GM18909 (cell line): ENCODE measurements around the gene ZDHHC18.

Source experiments
- ATAC-seq: cut with Tn5 transposase; IDR thresholded peaks from one replicate; pipeline ENCODE4 v1.9.1; 2021; ENCODE audit warnings: mild to moderate bottlenecking; ENCODE audit not compliant: unreplicated experiment, poor library complexity

Gene ZDHHC18, protein sequence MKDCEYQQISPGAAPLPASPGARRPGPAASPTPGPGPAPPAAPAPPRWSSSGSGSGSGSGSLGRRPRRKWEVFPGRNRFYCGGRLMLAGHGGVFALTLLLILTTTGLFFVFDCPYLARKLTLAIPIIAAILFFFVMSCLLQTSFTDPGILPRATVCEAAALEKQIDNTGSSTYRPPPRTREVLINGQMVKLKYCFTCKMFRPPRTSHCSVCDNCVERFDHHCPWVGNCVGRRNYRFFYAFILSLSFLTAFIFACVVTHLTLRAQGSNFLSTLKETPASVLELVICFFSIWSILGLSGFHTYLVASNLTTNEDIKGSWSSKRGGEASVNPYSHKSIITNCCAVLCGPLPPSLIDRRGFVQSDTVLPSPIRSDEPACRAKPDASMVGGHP

DNA sequence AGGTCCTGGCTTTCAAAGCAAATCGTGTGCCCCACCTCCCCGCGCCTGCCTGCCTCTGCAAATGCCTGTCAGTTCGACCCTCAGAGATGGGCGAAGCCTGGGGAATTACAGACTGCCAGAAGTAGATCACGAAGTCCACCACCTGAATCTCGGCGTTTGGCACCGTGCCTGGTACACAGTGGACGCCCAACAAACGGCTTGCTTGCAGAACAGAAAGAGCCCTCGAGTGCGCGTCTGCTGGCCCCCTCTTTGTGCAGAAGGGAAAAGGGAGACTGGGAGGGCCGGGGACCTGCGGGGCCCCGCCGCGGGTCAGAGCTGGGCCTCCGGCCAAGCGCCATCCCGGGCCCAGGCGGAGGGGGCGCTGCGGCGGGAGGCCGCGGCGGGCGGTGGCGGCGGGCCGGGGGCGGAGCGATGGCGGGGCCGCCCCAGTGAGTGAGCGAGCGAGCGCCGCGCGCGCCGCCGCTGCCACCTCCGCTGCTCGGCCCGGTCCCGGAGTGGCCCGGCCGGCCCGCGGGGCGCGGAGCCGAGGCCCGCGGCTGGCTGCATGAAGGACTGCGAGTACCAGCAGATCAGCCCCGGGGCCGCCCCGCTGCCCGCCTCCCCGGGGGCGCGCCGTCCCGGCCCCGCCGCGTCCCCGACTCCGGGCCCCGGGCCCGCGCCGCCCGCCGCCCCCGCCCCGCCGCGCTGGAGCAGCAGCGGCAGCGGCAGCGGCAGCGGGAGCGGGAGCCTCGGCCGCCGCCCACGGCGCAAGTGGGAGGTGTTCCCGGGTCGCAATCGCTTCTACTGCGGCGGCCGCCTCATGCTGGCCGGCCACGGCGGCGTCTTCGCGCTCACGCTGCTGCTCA is at the start of gene ZDHHC18:
TSS of gene ZDHHC18 (plus strand) at position 428 of the 845 bp plus-strand sequence. CDS start at position 545, 117 bp downstream.
- ATAC-seq = peak; percentile 75

DNA sequence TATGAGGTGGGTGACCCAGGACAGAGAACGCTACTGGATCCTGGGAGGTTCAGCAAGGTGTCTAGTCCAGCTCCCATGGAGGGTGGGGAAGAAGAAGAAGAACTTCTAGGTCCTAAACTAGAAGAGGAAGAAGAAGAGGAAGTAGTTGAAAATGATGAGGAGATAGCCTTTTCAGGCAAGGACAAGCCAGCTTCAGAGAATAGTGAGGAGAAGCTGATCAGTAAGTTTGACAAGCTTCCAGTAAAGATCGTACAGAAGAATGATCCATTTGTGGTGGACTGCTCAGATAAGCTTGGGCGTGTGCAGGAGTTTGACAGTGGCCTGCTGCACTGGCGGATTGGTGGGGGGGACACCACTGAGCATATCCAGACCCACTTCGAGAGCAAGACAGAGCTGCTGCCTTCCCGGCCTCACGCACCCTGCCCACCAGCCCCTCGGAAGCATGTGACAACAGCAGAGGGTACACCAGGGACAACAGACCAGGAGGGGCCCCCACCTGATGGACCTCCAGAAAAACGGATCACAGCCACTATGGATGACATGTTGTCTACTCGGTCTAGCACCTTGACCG is 47.3 kb upstream of the ZDHHC18 start:
- ATAC-seq = no peak

DNA sequence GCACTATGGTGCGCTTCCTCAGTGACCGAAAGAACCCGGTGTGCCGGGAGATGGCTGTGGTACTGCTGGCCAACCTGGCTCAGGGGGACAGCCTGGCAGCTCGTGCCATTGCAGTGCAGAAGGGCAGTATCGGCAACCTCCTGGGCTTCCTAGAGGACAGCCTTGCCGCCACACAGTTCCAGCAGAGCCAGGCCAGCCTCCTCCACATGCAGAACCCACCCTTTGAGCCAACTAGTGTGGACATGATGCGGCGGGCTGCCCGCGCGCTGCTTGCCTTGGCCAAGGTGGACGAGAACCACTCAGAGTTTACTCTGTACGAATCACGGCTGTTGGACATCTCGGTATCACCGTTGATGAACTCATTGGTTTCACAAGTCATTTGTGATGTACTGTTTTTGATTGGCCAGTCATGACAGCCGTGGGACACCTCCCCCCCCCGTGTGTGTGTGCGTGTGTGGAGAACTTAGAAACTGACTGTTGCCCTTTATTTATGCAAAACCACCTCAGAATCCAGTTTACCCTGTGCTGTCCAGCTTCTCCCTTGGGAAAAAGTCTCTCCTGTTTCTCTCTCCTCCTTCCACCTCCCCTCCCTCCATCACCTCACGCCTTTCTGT is 46.0 kb upstream of the ZDHHC18 start:
- no peak for ATAC-seq

DNA sequence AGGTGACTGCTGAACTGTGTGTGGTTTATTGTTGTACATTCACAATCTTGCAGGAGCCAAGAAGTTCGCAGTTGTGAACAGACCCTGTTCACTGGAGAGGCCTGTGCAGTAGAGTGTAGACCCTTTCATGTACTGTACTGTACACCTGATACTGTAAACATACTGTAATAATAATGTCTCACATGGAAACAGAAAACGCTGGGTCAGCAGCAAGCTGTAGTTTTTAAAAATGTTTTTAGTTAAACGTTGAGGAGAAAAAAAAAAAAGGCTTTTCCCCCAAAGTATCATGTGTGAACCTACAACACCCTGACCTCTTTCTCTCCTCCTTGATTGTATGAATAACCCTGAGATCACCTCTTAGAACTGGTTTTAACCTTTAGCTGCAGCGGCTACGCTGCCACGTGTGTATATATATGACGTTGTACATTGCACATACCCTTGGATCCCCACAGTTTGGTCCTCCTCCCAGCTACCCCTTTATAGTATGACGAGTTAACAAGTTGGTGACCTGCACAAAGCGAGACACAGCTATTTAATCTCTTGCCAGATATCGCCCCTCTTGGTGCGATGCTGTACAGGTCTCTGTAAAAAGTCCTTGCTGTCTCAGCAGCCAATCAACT is 45.2 kb upstream of the ZDHHC18 start:
- ATAC-seq = no peak

DNA sequence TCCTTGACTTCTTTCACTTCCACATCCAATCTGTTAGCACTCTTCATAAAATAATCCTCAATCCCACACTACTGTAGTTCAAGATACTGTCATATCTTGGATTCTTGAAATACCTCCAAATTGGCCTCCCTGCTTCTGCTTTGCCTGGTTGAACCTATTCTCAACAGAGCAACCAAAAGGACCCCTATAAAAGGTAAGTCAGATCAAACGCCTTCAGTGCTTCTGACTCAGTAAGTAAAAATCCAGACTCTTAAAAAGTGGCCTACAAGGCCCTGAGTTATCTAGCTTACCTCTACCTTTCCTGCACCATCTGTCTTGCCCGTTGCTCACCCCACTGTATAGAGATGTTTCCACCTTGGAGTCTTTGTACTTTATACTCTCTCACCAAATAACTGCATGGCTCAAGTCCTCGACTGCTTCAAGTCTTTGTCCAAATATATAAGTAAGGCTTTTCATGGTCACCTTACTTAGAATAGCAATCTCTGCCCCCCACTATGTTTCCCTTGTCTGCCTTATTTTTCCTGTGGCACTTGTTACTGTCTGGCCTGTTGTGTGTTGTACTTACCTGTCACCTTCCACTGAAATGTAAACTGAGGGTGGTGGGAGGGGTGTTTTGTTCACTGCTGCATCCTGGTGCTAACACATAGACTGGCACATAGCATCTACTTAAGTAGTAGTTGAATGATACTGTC is 43.8 kb upstream of the ZDHHC18 start:
- ATAC-seq = no peak

DNA sequence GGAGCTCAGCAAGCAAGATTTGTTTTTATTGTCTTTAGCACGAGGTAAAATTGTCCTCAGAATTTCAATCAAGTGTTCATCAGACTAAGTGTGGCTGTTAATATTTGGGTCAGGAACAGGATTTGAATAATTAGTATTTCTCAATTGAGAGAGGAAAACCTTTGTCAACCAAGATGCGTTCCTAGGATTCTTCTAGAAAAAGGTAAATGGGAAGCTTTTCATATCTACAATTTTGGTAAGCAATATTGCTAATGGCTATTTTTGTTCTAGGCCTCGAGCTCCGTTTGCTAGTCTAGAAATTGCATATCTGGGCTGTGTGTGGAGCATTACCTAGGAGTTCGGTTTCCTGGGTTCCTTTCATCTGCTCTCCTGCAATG is 42.9 kb upstream of the ZDHHC18 start:
- ATAC-seq = no peak

DNA sequence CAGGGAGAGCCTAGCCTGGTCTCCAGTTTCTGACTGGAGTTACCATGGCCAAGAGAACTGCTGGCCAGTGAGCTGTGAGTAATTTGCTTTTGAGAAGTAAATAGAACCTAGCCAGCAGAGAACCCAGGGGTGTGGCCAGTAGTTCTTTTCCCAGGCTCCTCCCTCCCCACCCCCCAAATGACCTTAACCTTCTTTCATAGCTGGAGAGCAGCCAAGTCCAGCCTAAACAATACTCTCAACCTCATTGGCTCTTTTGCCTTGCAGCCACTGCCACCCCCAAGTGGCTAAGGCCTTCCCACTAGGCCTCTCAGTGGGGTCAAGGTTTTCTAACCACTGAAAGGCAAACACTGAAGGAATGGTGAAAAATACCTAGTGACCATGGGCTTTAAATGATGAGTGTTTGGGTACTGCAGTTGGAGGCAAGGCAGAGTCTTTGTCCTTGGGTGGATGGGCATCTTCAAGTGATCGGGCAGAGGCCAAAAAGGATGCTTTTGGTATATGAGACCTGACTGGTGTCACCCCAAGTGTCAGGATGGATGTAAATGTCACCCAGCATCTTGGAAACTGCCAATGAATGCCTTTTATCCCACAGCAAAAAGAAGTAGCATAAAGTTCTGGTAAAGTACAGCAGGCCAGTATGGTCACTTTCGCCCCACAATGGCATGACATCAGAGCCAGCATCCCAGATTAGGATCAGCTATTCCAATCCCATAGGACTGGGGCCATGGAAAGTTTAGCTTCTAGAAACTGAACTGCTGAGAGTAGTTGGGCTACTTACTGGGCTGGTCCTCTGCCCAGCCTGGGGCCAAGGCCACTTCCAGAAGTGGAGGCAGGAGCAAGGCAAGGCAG is 42.2 kb upstream of the ZDHHC18 start:
- ATAC-seq = no peak

DNA sequence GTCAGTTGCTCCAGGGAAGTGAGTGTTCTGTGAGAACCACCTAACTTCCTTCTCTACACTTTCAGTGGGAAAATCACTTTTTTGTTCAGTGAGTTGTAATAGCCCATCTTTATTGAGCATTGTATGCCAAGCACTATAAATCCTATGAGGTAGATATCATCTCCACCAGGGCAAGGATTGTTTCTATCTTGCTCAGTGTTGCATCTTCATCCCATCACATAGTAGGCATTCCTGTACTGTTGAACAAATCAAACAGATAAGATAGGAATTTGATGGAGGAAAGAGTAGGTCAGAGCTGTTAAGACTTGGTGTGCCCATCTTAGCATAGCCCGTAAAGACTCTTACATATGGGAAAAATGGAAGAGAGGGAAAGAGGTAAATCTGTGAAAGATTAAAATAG is 41.6 kb upstream of the ZDHHC18 start:
- ATAC-seq = no peak

DNA sequence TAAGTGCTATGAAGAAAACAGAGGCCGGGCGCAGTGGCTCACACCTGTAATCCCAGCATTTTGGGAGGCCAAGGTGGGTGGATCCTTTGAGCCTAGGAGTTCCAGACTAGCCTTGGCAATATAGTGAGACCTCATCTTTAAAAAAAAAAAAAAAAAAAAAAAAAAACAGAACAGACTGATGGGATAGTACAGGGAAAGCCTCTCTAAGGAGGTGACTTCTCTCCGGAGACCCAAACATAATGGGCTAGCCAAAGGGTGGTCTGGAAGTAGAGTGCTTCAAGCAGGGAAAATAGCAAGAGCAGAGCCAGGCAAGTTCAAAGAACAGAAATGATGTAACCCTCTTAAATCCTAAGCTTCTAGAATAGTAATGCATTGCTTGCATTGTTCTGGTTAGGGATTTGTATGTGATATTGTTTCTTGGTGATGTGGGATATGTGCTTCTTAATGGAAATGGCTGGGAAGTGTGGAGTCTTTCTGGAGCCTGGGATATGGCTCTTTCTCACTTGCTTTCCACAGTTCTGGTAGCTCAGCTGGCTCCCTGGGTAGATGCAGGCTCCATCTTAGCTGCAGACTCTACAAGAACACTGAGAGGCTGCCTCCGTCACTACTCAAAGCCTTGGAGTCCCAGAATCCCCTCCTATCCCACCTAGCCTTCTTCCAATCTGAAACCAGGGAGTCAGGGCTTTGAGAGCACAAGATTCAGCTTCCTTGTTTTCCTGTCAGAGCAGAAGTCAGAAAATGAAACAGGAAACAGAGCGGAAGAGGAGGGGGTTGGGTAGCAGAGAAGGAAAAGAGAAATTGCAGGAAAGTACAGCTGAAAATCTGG is 40.7 kb upstream of the ZDHHC18 start:
- ATAC-seq = no peak

DNA sequence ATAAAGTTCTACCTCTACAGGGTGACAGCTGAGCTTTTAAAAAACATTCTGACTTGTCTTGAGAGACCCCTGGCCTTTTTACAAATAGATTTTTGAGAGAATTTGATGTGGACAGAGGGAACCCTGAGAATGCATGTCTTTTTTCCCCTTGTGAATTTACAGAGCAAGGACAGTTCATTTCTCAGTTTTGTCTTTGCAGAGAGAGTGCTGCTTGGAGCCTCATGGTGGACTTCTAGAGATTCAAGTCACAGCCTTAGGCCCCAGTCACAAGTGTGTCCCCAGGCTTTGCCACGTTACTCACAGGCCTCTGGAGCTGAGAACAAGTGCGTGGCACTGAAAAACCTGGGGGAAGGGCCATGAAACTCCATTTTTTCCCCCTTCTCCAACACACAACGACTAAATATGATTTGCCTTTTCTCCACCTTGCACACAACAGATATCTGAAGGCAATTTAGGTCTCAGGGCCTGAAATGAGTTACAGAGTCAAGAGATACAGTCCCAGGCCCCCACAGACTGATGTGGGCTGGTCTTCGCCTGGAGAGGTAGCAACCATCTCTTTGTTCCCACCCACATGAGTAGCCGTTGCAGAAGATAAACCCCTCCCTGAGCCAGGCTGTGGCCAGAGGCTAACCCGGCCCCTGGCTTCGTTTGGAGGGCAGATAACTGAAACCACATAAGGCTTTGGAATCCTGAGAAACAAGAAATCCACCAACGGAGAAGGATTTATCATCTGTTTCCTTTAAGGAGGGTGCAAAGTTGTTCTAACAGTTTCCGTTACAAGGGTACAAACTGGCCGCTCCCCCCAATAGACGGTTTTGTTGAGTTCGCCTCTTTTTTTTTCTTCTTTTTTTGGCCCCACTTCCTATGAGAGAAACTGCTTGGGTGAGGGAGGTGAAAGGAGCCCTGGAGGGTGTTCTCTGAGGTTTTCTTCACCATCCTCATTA is 39.8 kb upstream of the ZDHHC18 start:
- peak; percentile 17 for ATAC-seq

DNA sequence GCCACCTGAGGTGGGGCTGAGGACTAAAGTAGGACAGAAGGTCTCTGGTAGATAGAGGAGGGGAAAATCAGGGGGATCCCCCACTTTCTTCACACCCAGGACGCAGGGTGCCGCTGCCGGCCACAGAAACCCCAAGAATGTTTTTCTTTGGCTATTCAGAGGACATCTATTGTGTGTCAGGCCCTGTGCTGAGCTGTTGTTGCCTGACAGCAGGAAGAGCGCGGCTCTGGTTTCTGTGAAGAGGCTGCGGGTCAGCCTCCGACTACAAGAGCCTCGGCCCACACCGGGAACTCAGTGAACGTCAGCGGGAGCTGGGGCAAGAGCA is 39.1 kb upstream of the ZDHHC18 start:
- ATAC-seq = peak; percentile 51

DNA sequence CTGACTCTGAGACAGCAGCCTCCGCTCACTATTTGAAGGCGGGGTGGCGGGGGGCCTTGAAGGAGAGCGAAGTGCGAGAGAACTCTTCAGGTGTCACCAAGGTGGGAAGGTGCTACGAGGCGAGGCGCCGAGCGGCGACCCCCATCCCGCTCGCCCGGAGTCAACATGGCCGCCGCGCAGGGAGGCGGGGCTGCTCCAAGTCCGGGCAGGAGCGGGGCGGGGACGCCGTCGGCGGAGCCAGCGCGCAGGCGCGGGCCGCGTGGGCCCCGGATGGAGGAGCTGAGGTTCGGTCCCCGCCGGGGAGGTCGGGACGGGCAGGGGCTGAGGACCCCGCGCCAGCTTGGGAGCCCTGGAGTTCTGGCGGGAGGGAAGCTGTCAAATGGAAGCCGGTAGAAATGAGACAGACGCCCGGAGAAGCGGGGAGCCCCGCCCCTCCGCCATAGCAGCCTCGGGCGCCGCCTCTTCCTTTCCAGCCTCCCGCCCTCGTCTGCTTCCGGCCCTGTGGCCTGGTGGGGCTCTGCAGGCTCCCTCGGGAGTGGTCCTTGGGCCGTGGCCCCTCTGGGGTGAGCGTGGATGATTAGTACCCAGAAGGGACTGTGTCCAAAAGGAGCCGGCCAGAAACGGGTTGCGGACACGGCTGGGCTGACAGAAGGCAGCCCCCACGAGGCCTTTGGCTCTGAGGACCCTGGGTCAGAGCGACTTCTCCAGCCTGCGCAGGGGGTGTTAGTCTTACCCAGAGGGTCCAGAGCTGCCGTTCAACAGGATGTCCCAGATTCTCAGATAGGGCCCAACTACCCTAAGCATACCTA is 38.6 kb upstream of the ZDHHC18 start, which contains the start of gene PIGV:
TSS of gene PIGV (plus strand) at position 245 of the 809 bp plus-strand sequence. CDS start 2,866 bp downstream, outside the sequence.
- ATAC-seq = peak; percentile 65

DNA sequence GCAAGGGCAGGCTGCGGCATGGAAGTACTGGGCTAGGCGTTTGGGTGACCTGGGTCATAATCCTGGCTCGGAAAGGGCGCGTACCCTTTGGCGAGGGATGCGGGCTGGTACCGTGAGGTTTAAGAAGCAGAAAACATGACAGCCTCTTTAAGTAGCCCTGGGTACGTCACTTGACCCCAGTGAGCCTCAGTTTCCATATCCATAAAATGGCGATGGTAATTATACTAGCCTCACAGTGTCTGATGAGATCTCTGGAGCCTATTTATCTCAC is 38.0 kb upstream of the ZDHHC18 start:
- no peak for ATAC-seq

DNA sequence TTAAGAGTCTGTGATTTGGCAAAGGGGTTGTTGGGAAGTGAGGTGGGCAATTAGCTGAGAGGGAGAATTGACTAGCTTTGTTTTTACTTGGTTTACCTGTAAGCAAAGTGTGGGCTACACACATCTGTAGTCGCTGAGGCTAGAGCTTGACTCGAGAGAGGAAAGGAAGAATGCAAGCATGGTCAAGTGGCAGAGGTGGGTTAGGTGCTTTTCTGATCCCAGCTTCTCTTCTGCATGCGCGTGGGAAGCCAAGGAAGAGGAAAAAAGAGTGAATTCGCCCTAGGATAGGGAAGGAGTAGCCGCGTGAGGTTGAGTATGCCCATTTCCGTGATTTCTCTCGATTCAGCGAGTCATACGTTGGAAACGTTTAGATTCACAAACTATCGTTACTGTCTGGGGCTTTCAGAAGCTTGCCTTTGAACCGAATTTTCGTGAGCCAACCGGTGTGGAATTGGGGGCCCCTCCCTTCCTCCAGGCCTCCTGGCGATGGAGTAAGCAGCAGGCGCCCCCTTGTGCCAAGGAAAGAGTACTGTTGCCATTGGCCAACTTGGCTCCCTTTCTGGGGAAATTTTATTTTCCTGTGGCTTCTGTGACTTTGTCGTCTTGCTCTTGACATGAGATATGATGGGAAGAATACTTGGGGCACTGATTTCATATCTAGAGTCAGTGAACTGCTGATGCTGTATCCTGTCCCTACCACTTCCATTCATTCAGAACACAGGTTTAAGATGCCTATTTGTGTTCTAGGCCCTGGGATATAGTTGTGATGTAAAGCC is 37.5 kb upstream of the ZDHHC18 start:
- ATAC-seq = peak; percentile 26

DNA sequence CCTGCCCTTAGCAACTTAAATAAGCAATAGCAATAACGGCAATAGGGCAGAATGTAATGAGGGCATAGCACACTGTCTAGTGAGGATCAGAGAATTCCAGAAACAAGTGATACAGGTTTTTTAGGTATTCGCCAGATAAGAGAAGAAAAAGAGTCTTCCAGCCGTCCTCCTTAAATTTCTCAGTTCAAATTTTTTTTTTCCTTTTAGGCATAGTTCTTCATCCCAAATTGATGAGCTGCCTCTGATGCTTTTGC is 36.9 kb upstream of the ZDHHC18 start:
- ATAC-seq = no peak

DNA sequence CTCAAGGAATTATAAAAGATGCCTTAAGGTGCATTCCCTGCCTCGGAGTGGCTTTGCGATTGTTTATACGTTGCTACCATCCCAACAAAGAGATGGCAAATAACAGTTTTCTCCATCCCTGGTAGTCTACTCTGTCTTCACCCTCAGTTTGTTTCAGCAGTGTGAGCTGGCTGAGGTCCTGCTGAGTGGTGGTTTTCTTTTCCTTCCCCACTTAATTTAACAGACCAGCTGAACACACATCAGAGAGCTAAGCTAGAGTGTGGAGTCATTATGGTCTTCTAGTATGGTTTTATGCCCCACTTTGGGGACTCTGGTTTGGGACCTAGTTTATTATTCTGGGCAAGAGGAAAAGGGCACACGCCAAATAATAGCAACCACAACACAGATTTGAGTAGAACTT is 36.6 kb upstream of the ZDHHC18 start:
- ATAC-seq = no peak
